Measurements from ENCODE around the gene BTF3L4.
"Not testable (repeated sequence)": the region's sequence is repeated elsewhere in the genome, so short reads cannot be mapped to it uniquely, and the experiment has no call there.

Gene BTF3L4

GRCh38 chr1:52055066-52055865 is 829 bp upstream of the BTF3L4 start, which contains the start of gene TXNDC12:
Gene TXNDC12 (minus strand): TSS chr1:52055191. CDS start chr1:52055096, 95 bp downstream.
- peak; percentile 25 for DNase-seq (ENCODE audit: low read depth, low spot score)

DNA sequence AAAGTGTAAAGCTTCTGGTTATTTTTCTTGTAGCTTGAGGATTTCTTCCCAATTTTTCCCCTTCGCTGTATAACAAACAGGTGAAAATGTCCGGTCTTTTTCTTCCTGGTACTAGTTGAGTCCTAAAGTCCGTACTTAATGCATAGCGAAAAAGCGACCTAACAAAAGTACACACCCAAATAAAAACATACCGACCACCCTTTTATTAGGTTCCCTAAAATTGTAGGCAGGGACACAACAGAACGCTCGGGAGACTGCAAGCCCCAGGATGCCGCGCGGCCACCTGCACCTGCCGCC is 281 bp upstream of the BTF3L4 start:
- DNase-seq (ENCODE audit: low read depth, low spot score): no peak

DNA sequence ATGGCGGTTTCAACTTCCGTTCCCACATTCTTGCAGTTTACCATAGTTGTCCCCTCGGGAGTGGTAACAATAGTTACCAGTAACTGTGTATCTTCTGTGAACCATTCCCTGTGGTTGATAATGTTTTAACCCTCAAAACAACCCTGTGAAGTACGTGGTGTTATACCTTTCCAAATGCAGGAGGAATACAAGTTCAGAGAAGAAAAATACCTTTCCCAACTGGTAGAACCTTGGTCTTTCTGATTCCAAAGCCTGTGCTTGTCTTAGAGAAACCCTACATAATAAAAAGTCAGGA is 789 bp downstream of the BTF3L4 start:
- DNase-seq (ENCODE audit: low read depth, low spot score): no peak

- no peak for DNase-seq (ENCODE audit: low read depth, low spot score)
Observed at GRCh38 chr1:52057255-52057654, 1.2 kb downstream of the BTF3L4 start.

DNA sequence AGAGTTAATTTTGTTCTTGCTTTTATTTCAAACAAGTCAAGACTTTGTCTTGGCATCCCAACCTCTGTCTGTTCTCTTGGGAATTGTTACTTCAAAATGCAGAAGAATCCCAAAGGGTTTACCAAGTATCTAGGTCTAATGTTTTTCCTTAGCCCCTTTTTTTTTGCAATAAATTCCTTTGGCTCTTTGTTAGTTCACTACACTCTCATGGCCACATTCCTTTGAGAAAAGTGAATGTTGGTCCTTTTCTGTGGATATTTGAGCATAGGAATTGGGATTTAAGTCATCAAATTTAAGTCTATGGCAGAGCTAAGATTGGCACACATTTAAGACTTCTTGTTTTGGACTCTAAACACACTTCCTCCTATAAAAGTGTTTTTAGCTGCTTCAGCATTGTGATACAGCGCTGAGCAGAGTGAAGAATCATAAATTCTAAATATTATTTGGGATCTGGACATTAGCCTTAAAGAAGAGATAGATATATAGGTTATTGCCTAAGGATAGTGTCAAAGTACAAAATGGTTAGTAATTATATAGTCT is 1.9 kb downstream of the BTF3L4 start:
- no peak for DNase-seq (ENCODE audit: low read depth, low spot score)

GRCh38 chr1:52059321-52059720 is 3.2 kb downstream of the BTF3L4 start:
- no peak for DNase-seq (ENCODE audit: low read depth, low spot score)

DNA sequence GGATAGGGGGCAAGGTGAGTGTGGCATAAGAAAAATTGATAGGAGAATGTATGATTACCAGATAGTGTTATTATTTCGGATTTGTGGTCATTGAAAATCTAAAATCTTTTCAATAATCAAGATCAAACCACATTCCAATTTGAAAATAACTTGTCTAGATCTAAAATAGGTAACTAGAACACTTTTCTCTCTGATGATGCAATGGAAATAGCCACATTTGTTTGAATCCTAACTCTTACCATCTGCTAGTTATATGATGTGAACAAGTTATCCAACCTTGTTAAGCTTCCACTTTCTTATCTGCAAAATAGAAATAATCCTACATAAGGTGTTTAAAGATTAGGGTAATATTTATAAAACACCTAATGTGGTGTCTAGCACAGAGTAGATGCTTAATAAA is 3.8 kb downstream of the BTF3L4 start:
- DNase-seq (ENCODE audit: low read depth, low spot score): no peak

GRCh38 chr1:52060822-52061221 is 4.7 kb downstream of the BTF3L4 start:
- DNase-seq (ENCODE audit: low read depth, low spot score): no peak

GRCh38 chr1:52063192-52063591 is 7.1 kb downstream of the BTF3L4 start:
- no peak for DNase-seq (ENCODE audit: low read depth, low spot score)

GRCh38 chr1:52070704-52071103 is 14.6 kb downstream of the BTF3L4 start:
- no peak for DNase-seq (ENCODE audit: low read depth, low spot score)

DNA sequence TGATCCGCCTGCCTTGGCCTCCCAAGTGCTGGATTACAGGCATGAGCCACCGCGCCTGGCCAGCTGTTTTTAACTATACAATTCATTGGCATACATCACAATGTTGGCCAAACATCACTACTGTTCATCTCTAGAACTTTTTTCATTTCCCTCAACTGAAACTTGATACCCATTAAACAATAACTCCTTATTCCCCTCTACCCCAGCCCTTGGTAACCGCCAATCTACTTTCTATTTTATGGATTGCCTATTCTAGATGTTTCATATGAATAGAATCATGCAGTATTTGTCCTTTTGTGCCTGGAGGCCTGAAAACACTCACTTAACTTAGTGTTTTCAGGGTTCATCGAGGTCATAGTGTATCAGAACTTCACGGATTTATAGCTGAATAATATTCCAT is 16.2 kb downstream of the BTF3L4 start:
- DNase-seq (ENCODE audit: low read depth, low spot score): no peak

DNA sequence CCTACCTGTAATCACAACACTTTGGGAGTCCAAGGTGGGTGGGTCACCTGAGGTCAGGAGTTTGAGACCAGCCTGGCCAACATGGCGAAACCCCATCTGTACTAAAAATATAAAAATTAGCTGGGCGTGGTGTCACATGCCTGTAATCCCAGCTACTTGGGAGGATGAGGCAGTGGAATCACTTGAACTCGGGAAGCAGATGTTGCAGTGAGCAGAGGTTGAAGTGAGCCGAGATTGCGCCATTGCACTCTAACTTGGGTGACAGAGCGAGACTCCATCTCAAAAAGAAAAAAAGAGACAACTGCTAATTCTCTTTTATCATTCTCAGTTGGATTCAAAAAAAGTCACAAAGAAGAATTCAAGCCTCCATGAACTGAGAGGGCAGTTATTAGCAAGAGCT is 21.2 kb downstream of the BTF3L4 start:
- not testable (repeated sequence) for DNase-seq (ENCODE audit: low read depth, low spot score)

GRCh38 chr1:52080014-52080415 is 23.9 kb downstream of the BTF3L4 start:
- DNase-seq (ENCODE audit: low read depth, low spot score): no peak

- not testable (repeated sequence) for DNase-seq (ENCODE audit: low read depth, low spot score)
Observed at GRCh38 chr1:52087892-52088291, 31.8 kb downstream of the BTF3L4 start.

- DNase-seq (ENCODE audit: low read depth, low spot score): not testable (repeated sequence)
Observed at GRCh38 chr1:52094300-52094699, 38.2 kb downstream of the BTF3L4 start.

DNA sequence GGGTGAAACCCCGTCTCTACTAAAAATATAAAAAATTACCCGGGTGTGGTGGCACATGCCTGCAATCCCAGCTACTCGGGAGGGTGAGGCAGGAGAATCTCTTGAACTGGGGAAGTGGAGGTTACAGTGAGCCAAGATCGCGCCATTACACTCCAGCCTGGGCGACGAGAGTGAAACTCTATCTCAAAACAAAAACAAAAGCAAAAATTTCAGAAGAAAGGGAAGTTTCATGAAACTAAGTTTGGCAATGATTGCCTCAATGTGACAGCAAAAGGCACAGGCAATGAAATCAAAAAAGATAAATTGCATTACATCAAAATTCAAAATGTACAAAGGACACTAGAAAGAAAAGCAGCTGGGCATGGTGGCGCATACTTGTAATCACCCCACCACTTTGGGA is 40.1 kb downstream of the BTF3L4 start:
- no peak for DNase-seq (ENCODE audit: low read depth, low spot score)

- no peak for DNase-seq (ENCODE audit: low read depth, low spot score)
Observed at GRCh38 chr1:52098139-52098871, 42.2 kb downstream of the BTF3L4 start.

DNA sequence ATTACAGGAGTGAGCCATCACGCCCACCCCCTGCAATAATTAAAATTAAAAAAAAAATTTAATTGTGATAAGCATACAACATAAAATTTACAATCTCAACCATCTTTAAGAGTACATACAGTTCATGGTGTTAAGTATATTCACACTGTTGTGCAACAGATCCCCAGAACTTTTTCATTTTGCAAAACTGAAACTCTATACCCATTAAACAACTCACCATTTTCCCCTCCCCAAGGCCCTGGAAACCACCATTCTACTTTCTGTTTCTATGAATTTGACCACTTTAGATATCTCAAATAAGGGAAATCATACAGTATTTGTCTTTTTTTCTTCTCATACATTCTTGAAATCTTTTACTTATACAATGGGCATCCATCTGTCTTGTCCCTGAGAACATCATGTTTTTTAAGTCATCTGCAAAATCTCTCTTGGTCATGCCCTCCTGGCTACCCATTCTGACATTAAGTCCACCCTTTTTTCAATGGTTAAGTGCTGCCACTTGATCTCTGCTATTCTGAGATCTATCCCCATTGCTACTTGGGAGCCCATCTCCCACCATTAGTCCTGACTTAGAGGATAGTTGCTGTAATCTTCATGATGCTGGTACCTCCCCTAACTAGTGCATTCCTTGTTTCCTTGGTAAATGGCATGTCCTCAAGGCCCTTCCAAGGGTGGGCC is 46.4 kb downstream of the BTF3L4 start:
- no peak for DNase-seq (ENCODE audit: low read depth, low spot score)

DNA sequence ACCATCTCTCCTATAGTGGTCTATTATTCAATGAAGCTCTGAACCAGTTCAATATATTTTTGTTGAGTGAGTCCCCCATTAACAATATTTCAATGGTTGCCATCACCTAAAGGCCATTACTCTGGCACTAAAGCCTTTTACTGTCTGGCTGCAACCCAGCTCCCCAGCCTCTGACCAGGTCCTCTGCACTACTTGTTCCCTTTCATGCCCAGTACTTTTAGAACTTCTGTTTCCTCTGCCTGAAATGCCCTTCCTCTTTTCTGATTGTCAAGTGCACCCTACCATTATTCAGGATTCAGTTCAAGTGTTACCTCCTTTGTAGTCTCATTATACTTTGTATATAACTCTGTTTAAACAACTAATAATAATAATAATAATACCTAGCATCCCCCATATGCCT is 55.4 kb downstream of the BTF3L4 start:
- DNase-seq (ENCODE audit: low read depth, low spot score): no peak

DNA sequence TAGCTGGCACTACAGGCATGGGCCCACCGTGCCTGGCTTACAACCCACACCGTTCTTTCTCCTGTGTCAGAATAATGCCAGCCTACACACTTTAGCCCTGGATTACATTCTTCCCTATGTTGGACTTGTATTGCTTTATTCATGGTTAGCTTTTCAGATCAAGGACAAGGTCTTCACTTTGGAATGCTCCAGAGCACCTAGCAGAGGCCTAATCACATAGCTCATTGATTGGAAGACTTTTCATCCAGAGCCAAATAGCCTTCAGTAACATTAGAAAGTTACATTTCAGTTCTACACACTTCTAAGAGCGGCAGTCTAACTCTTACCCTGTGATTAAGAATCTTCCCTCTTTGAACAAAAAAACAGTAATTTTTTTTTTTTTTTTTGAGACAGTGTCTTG is 56.4 kb downstream of the BTF3L4 start:
- DNase-seq (ENCODE audit: low read depth, low spot score): no peak

- no peak for DNase-seq (ENCODE audit: low read depth, low spot score)
Observed at GRCh38 chr1:52119301-52120079, 63.4 kb downstream of the BTF3L4 start.

- no peak for DNase-seq (ENCODE audit: low read depth, low spot score)
Observed at GRCh38 chr1:52122384-52122783, 66.3 kb downstream of the BTF3L4 start.

Measured in activated naive CD8-positive, alpha-beta T cell treated with anti-CD3 and anti-CD28 coated beads, Interleukin-2, amount 50 U/mL, for 16 hours (primary cell).